GM19463 (cell line): ENCODE results near the gene FBXL2.
A peak's percentile ranks its signal among the peaks of the same experiment; 100 is the strongest.

ENCODE experiments used
- ATAC-seq: cut with Tn5 transposase; IDR thresholded peaks from one replicate; pipeline ENCODE4 v1.9.1; 2021; ENCODE audit warnings: mild to moderate bottlenecking, moderate library complexity; ENCODE audit not compliant: unreplicated experiment

The FBXL2 gene

DNA sequence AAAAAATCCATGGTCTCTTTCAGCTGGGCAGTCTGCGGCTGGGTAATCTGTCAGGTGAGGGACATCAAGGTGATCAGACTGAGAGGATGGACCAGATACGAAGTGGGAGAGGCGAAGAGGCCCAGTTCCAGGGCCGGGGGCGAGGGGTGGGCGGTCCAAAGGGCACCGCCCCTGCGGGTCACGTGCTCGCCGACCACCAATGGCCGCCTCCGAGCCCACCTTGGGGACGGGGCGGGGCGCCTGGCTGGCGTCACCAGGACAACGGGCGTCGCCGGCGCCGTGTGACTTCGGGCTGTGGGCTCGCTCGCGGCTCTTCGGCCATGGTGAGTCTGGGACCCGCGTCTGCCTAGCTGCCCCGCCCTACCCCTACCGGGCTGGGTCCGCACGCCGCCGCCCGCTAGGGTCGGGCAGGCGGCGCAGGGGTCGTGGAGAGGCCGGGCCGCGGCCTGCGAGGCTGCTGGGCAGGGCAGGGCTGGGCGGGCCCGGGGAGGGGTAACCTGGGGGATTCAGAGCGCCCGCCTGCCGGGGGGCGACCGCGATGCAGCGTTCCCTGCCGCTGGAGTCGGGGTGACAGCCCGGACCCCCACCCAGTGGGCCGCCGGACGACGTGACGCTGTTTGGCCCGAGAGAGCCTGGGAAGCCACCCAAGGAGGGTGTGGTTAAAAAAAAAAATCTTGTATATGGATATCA, at the start of gene FBXL2:
Gene FBXL2, plus strand, starts transcription at position 250 of the 690 bp plus-strand sequence. Its CDS starts 71 bp downstream, at position 321.
- ATAC-seq, result peak; percentile 67

GRCh38 chr3:33229066-33229465, 48.2 kb upstream of the FBXL2 start:
- ATAC-seq, result no peak

- ATAC-seq, result no peak
Observed at GRCh38 chr3:33229947-33230346, 47.3 kb upstream of the FBXL2 start.

- ATAC-seq, result no peak
Observed at GRCh38 chr3:33231756-33232465, 45.3 kb upstream of the FBXL2 start.

DNA sequence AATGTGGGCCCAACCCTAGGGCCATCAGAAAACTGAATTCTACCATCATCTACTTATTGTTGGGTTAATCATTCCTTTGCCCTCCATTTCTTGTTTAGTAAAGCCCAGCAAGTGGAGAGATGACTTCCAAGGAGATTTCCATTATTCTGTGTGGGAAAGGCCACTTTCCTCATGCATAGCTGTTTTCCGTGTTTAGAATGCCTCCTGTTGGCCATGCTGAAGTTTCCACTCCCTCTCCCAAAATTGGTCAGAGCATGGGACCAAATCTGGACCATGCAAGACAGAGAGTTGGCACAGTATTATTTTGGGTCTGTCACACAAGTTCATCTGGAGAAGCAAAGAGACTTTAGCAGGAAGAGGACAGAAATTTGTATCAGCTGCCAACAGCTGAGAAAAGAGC, 43.4 kb upstream of the FBXL2 start:
- no peak for ATAC-seq

GRCh38 chr3:33236005-33236404, 41.2 kb upstream of the FBXL2 start:
- no peak for ATAC-seq

- ATAC-seq, result no peak
Observed at GRCh38 chr3:33237439-33237838, 39.8 kb upstream of the FBXL2 start.

DNA sequence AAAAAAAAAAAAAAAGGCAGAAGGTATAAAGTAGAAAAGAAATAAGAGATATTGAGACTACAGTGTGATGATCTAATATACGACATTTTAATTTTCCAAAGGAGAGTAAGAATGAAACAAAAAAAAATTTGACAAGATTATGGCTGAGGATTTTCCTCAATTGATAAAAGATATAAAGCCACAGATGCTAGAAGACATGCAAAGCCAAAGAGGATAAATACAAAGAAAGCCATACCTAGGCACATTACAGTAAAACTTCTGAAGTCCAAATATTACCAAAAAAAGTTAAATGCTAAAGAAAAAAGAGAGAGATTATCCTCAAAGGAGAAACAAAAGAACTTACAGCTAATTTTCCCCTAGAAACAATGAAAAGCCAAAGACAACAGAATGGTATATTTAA, 38.3 kb upstream of the FBXL2 start:
- no peak for ATAC-seq

DNA sequence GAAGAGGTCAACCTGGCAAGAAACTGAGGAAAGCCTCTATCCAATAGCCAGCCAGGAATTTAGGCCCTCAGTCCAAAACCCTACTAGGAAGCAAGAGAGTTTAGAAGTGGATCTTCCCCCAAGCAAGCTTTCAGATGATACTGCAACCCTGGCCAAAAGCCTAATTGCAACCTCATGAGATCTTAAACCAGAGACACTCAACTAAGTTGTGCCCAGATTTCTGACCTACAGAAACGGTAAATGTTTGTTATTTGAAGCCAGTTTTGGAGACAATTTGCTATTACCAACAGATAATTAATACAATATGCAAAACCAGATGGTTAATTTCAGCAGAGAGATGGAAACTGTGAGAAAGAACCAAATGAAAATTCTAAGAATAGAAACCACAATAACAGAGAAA, 37.0 kb upstream of the FBXL2 start:
- ATAC-seq, result no peak

DNA sequence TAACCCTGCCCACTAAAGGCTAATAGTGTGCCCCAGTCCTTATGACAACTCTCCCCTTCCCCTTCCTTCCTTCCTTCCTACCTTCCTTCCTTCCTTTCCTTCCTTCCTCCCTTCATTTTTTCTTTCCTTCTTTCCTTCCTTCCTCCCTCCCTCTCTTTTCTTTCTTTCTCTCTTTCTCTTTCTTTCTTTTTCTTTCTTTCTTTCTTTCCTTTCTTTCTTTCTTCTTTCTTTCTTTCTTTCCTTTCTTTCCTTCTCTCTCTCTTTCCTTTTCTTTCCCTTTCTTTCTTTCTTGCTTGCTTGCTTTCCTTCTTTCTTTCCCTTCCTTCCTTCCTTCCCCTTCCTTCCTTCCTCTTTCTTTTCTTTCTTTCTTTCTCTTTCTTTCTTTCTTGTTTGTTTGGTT, 30.5 kb upstream of the FBXL2 start:
- ATAC-seq, result no peak

GRCh38 chr3:33250712-33251111, 26.5 kb upstream of the FBXL2 start:
- no peak for ATAC-seq

DNA sequence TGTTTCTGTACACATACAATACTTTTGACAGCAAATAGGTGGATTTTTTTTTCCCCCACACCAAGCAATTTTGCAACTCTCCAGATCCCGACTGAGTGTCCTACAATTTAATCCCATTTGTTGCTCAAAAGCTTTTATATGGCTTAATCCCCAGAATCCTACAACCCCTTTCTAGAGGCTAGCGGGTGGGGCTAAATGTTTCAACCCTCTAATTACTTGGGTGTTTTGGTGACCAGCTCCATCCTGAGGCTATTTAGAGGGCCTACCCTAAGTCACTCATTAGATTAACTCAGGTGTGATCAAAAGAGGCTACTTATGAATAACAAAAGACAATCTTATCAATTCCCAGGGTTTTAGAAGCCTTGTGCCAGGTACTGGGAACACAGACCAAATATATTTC, 21.0 kb upstream of the FBXL2 start:
- ATAC-seq, result no peak

DNA sequence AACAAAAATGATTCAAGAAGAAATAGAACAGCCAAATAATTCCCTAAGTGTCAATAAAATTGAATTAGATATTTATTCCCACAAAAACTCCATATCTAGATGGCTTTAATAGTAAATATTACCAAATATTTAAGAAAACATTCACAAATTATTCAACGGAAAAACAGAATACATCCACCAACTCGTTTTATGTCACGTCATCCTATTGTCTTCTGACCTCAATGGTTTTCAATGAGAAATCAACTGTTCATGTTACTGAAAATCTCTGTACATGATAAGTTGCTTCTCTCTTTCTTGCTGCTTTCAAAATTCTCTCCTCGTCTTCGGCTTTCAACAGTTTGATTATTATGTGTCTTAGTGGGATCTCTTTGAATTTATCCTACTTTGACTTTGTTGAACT, 17.1 kb upstream of the FBXL2 start:
- ATAC-seq, result no peak

- no peak for ATAC-seq
Observed at GRCh38 chr3:33269385-33269784, 7.9 kb upstream of the FBXL2 start.

- ATAC-seq, result no peak
Observed at GRCh38 chr3:33271324-33271723, 5.9 kb upstream of the FBXL2 start.

- ATAC-seq, result no peak
Observed at GRCh38 chr3:33273628-33274027, 3.6 kb upstream of the FBXL2 start.

- ATAC-seq, result no peak
Observed at GRCh38 chr3:33278163-33278562, 921 bp downstream of the FBXL2 start.

DNA sequence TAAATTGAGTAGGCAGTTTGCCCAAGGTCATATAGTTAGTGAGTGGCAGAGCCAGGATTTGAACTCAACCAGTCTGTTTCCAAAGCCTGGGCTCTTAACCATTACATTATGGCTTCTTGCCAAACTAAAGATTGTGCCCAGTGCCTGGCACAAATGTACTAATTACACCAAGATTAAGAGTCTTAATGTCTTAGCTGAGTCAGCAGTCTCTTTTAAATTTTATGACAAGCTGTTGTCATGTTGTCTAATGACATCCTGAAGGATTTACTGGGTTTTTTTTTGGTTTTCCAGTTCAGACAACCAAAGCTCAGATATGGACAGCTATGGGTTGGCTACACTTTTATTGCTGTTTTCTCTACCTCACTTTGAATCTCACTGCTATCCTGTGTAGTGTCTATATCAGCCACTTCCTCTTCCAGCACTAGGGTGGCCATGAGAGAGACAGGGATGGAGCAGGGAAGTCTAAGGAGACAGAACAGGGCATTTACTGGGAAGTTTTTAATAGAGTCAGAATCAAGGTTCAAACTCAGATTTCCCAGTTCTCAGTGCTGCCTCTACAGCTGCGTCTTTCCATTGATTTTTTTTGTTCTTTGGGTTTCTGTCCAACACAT, 10.5 kb downstream of the FBXL2 start:
- no peak for ATAC-seq

- no peak for ATAC-seq
Observed at GRCh38 chr3:33299395-33300081, 22.3 kb downstream of the FBXL2 start.

DNA sequence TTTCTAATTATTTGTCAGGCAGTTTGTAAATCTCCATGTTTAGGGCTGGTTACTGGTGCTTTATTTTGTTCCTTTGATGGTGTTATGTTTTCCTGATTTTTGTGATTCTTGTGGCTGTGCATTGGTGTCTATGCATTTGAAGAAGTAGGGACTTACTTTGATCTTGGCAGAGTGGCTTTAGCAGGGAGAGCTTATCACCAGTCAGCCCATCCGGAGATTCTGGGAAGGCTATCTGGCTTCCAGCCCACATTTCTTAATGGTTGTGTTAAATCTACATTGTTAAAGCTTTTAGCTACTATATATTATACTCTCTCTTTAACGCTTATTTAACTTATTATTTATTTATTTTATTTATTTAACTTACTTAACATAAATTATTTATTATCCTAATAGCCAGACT, 35.1 kb downstream of the FBXL2 start:
- no peak for ATAC-seq

DNA sequence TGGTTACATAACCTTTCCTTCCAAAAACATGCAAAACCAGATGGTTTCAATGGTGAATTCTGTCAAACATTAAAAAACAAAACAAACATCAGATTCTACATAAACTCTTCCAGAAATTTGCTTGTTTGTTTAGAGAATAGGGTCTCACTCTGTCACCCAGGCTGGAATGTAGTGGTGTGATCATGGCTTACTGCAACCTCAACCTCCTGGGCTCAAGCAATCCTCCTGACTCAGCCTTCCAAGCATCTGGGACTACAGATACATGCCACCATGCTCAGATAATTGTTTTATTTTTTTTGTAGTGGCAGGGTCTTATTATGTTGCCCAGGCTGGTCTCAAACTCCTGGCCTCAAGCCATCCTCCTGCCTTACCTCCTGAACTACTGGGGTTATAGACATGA, 36.1 kb downstream of the FBXL2 start:
- no peak for ATAC-seq

DNA sequence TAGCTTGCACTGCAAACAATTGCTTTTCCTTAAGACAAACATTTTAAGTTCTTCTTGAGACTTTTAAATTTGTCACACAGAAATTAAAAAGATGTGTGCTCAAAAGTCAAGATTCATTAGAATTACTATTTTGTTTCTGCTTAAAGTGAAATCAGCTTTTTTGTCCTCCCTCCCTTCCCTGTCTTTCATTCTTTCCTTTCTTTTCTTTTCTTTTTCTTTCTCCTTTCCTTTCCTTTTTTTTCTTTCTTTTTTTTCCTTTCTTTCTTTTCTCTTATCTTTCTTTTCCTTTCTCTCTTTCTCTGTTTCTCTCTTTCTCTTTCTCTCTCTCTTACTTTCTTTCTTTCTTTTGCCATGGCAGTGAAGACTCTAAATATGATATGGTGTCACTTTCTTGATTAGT, 37.8 kb downstream of the FBXL2 start:
- no peak for ATAC-seq
